ENCODE measurements around the gene MTG1.
"Not testable (repeated sequence)": the region's sequence is repeated elsewhere in the genome, so short reads cannot be mapped to it uniquely, and the experiment has no call there.

Gene MTG1

GRCh38 chr10:133465191-133465949 is 71.4 kb downstream of the MTG1 start:
- in situ Hi-C loops (cut with HindIII; ENCODE audit: low sequenced_read_pairs): no loop called here
- no peak overlapping the region for H3K4me3 ChIP-seq (ENCODE audit: low read depth, low read length)
- no peak for DNase-seq (ENCODE audit: low read depth)
- TF ChIP-seq, protein P1, sequence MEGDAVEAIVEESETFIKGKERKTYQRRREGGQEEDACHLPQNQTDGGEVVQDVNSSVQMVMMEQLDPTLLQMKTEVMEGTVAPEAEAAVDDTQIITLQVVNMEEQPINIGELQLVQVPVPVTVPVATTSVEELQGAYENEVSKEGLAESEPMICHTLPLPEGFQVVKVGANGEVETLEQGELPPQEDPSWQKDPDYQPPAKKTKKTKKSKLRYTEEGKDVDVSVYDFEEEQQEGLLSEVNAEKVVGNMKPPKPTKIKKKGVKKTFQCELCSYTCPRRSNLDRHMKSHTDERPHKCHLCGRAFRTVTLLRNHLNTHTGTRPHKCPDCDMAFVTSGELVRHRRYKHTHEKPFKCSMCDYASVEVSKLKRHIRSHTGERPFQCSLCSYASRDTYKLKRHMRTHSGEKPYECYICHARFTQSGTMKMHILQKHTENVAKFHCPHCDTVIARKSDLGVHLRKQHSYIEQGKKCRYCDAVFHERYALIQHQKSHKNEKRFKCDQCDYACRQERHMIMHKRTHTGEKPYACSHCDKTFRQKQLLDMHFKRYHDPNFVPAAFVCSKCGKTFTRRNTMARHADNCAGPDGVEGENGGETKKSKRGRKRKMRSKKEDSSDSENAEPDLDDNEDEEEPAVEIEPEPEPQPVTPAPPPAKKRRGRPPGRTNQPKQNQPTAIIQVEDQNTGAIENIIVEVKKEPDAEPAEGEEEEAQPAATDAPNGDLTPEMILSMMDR (IDR thresholded peaks at IDR 0.05; ENCODE audit: low read depth, low read length, missing control alignments): no peak

DNA sequence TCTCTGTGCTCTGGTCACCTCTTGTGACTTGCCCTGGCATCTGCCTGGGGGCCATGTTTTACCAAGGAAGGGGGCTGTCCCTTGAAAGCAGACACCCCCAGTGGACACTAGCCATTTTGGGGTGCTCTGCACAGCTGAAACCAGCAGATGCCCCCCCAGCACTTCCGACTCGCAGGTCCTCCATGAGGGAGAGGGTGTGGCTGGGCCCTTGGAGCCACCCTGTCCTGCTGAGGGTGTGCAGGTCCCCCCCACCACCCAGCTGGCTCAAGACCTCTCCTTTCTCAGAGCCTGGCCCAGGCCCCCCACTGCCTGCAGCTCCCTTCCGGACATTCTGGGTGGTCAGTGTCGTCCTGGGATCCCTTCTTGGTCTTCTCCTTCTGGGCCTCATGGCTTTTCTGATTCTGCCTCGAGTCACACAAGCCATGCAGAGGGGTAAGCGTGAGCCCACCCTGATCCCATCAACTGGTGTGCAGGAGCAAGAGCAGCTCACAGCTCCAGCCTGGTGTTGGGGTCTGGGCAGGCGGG is 72.1 kb downstream of the MTG1 start:
- TF ChIP-seq, protein P1 (IDR thresholded peaks at IDR 0.05; ENCODE audit: low read depth, low read length, missing control alignments): no peak
- in situ Hi-C loops (cut with HindIII; ENCODE audit: low sequenced_read_pairs): no loop called here
- H3K4me3 ChIP-seq (ENCODE audit: low read depth, low read length): no peak overlapping the region
- no peak for DNase-seq (ENCODE audit: low read depth)

- H3K4me3 ChIP-seq (ENCODE audit: low read depth, low read length): no peak overlapping the region
- TF ChIP-seq, protein P1 (IDR thresholded peaks at IDR 0.05; ENCODE audit: low read depth, low read length, missing control alignments): no peak
- in situ Hi-C loops (cut with HindIII; ENCODE audit: low sequenced_read_pairs): no loop called here
- no peak for DNase-seq (ENCODE audit: low read depth)
Measured at GRCh38 chr10:133466683-133467275, 72.8 kb downstream of the MTG1 start.

DNA sequence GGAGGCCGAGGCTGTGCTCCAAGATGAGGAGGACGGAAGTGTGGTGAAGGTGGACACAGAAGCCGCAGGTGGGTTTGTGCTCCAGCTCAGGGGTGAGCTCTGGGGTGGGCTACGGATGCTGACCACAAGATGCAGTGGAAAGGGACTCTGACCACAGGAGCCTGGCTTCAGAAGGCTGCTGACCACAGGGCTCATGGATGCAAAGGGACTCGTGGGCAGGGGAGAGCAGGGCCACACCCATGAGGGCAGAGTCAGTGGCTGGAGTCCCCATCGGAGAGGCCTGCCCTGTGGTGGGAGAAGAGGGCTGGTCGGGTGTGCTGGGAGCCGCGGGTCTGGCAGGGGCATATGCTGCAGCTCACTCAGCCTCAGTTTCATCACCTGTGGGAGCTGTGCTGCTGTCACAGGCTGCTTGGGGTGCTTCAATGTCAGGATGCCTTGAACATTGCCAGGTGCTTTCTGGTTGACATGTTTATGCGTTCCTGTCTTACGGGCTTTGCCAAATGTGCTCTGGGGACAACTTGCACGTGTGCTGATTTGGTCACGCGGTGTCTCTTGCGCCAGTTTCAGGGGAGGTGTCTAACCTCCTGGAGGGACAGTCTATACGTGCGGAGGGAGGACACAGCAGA is 73.4 kb downstream of the MTG1 start:
- no peak overlapping the region for H3K4me3 ChIP-seq (ENCODE audit: low read depth, low read length)
- DNase-seq (ENCODE audit: low read depth): no peak
- in situ Hi-C loops (cut with HindIII; ENCODE audit: low sequenced_read_pairs): no loop called here
- TF ChIP-seq, protein P1 (IDR thresholded peaks at IDR 0.05; ENCODE audit: low read depth, low read length, missing control alignments): no peak

- H3K4me3 ChIP-seq (ENCODE audit: low read depth, low read length); DNase-seq (ENCODE audit: low read depth); in situ Hi-C loops (cut with HindIII; ENCODE audit: low sequenced_read_pairs): not testable (repeated sequence)
Measured at GRCh38 chr10:133469205-133469604, 75.2 kb downstream of the MTG1 start.

- DNase-seq (ENCODE audit: low read depth): no peak
- in situ Hi-C loops (cut with HindIII; ENCODE audit: low sequenced_read_pairs): no loop called here
- H3K4me3 ChIP-seq (ENCODE audit: low read depth, low read length): no peak overlapping the region
- TF ChIP-seq, protein P1 (IDR thresholded peaks at IDR 0.05; ENCODE audit: low read depth, low read length, missing control alignments): no peak
Measured at GRCh38 chr10:133471300-133472109, 77.5 kb downstream of the MTG1 start.
